Activated naive CD8-positive, alpha-beta T cell treated with anti-CD3 and anti-CD28 coated beads for 36 hours (primary cell): ENCODE data around the gene LTBP2. TPM values are rescaled to one million over a fixed set of nuclear protein-coding genes. Genes with fewer than 3 reads are reported as not detected.

Experiments
- DNase-seq: peaks from one replicate; pipeline ENCODE4 v3.0.0; 2021
- H3K27ac Mint-ChIP-seq: one replicate; pipeline ENCODE4 v1.8.0; 2022; ENCODE audit warnings: mild to moderate bottlenecking, moderate library complexity, mixed read lengths
- H3K27me3 Mint-ChIP-seq: one replicate; pipeline ENCODE4 v1.8.0; 2022; ENCODE audit warnings: mild to moderate bottlenecking, mixed read lengths
- H3K36me3 Mint-ChIP-seq: one replicate; pipeline ENCODE4 v1.8.0; 2021; ENCODE audit warnings: mild to moderate bottlenecking, mixed read lengths
- H3K4me1 Mint-ChIP-seq: one replicate; pipeline ENCODE4 v1.8.0; 2021; ENCODE audit warnings: mixed read lengths
- H3K4me3 Mint-ChIP-seq: one replicate; pipeline ENCODE4 v1.8.0; 2022; ENCODE audit warnings: mild to moderate bottlenecking, moderate library complexity, mixed read lengths
- H3K9me3 Mint-ChIP-seq: one replicate; pipeline ENCODE4 v1.8.0; 2022; ENCODE audit warnings: mixed read lengths
- total RNA-seq, 2 experiments: library from RNA; stranded (reverse); gene quantifications; one replicate each; pipeline ENCODE4 v1.2.3, GENCODE V29; 2021

LTBP2 gene
- total RNA-seq, 2 experiments from 2014 or later, result 0.06 to 0.10 TPM

DNA sequence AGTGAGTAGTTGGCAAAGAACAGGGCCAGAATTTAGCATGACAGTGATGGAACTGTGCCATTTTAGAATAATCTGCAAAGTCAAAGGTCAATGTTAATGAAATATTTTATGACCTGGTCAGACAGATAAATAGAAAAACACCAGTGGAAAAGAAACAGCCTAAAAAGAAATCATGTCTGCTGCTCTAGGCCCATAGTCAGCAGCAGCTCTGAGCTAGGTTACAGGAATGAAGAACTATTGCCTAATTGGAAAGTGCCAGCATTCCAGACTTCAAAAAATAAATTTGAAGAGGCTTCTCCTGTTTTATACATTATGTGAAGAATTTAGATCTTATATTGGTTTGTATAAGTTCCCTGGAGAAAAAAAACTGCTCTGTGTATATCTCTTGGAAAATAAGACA lies 128.7 kb downstream of the LTBP2 start:
- H3K9me3 Mint-ChIP-seq, result no peaks in the 10 kb centered on the region
- no peak for DNase-seq
- H3K27me3 Mint-ChIP-seq, result no peaks in the 10 kb centered on the region
- H3K27ac Mint-ChIP-seq, result no peak overlapping the region
- no peaks in the 10 kb centered on the region for H3K36me3 Mint-ChIP-seq
- no peaks in the 10 kb centered on the region for H3K4me1 Mint-ChIP-seq
- no peak overlapping the region for H3K4me3 Mint-ChIP-seq

DNA sequence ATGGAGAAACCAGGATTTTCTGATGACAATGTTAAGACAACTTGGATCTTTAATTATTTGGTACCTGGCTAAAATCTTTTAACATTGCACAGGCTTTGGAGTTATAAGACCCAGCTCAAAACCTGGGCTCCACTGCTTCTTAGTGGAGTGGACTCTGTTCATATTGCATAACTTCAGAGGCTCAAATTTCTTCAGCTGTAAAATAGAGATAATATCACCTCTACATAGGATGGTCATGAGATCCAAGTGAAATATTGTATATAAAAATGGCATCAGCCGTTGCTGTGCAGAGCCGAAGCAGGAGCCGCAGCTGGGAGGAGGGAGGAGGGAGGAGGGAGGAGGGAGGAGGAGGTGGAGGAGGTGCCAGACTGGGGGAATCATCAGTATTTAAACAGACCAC lies 129.5 kb downstream of the LTBP2 start:
- H3K36me3 Mint-ChIP-seq, result peaks cover 1% of the 10 kb centered on the region
- H3K27me3 Mint-ChIP-seq, result no peaks in the 10 kb centered on the region
- no peaks in the 10 kb centered on the region for H3K4me1 Mint-ChIP-seq
- no peak for DNase-seq
- H3K27ac Mint-ChIP-seq, result no peak overlapping the region
- H3K9me3 Mint-ChIP-seq, result no peaks in the 10 kb centered on the region
- H3K4me3 Mint-ChIP-seq, result no peak overlapping the region

DNA sequence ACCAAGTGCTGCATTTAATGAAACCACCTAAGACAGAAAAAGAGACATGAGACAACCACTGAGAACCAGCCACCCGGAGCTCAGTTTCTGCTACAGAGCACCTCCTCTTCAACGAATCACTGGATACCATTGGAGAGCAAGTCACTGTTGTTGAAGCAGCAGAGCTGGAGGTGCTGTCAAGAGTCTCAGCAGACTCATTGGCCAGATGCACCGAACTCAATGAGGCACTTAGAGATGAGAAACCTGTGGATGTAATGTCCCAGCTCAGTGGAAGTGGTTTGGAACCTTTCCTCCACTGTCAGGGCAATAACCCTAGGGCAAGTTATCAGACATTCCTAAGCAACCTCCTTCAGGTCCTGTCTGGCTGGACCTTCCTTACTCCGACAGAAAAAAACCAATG lies 132.0 kb downstream of the LTBP2 start:
- Mint-ChIP-seq H3K9me3 (no peaks in the 10 kb centered on the region), H3K27me3 (no peaks in the 10 kb centered on the region), H3K27ac (no peak overlapping the region), H3K4me3 (no peak overlapping the region), H3K4me1 (no peaks in the 10 kb centered on the region), H3K36me3 (peaks cover 1% of the 10 kb centered on the region)
- no peak for DNase-seq

DNA sequence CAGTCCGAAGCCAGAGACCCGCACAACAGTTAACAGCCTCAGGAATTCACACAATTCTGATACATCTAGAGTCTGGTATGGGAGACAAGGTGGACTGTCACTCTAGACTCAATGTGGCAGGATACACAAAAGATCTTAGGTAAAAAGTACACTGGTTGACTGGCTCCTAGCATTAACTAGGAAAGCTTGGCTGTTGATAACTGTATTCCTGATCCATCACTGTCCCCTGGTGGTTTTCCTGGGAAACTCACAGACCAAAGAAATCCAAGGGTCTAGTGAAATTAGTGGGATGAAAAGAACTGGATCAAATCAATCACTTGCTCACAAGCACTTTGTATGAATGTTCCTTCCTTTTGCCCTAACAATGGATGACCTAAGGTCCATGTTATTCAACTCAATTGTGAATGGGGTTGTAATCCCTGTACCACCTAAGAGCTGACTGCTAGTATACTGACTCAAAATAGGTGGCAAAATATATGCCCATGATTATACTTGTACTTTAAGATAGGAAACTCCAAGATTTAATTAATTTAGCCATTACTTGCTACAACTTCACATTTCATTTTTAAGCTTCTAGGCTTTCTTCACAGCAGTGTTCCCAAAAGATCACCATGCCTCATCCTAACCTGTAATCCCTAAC lies 132.9 kb downstream of the LTBP2 start:
- no peaks in the 10 kb centered on the region for H3K27me3 Mint-ChIP-seq
- H3K4me3 Mint-ChIP-seq, result no peak overlapping the region
- H3K9me3 Mint-ChIP-seq, result no peaks in the 10 kb centered on the region
- H3K27ac Mint-ChIP-seq, result no peak overlapping the region
- no peak for DNase-seq
- H3K4me1 Mint-ChIP-seq, result no peaks in the 10 kb centered on the region
- H3K36me3 Mint-ChIP-seq, result peaks cover 3% of the 10 kb centered on the region

DNA sequence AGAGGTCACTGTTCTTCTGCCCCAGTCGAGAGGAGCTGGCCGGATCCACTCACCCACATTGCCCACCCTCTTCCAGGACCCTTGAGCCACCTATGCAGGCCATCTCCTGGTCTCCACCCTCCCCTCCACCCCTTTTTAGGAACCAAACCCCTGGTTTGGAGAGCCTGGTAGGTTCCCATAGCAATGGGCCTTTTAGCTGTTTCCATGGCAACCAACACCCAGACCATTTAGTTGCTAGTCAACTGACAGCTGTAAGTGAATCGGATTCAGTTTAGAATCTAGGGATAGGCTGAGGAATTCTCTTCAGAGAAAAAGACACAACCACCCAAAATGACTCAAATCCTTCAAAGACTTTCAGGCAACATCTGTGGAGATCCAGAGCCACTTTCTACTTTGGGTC lies 135.4 kb downstream of the LTBP2 start:
- no peak overlapping the region for H3K27ac Mint-ChIP-seq
- H3K9me3 Mint-ChIP-seq, result no peaks in the 10 kb centered on the region
- no peaks in the 10 kb centered on the region for H3K4me1 Mint-ChIP-seq
- no peaks in the 10 kb centered on the region for H3K27me3 Mint-ChIP-seq
- peaks cover 3% of the 10 kb centered on the region for H3K36me3 Mint-ChIP-seq
- no peak for DNase-seq
- no peak overlapping the region for H3K4me3 Mint-ChIP-seq

DNA sequence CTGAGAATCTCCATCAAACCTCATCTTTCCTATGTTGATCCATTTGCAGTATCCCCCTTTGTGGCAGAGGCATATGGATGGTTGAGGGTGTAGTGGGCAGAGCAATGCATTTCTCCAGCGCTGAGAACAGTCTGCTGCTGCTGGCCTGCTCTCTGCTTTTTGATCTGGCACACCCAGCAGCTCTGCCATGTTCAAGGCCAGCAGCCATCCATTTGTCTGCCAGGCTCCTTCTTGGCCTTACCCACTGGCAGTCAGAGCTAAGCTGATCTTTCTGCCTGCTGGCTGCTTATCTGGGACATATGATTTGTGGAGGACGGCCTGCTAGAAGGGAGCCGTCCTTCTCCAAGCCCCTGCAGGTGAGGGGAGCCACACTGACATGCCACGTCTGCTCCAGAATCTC lies 135.9 kb downstream of the LTBP2 start:
- H3K36me3 Mint-ChIP-seq, result peaks cover 3% of the 10 kb centered on the region
- DNase-seq, result no peak
- H3K9me3 Mint-ChIP-seq, result no peaks in the 10 kb centered on the region
- no peak overlapping the region for H3K27ac Mint-ChIP-seq
- H3K4me3 Mint-ChIP-seq, result no peak overlapping the region
- no peaks in the 10 kb centered on the region for H3K27me3 Mint-ChIP-seq
- no peaks in the 10 kb centered on the region for H3K4me1 Mint-ChIP-seq

DNA sequence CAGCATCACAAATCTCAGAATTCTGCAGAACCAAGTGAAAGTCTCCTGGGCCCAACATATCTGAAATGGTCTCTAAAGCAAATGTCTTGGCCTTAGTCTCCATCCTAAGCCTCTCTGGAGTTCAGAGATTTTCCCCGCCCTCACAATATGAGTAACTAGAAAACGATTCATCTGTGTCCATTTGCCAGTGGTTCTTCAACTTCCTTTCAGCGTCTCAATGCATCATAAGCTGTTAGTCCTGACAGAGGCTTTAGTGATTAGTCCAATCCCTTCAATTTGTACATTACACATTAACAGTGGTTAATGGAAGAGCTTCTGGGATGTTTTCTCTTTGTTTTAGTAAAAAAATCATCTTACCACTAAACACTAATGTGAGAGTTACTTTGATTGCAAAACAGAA lies 136.4 kb downstream of the LTBP2 start:
- no peak for DNase-seq
- Mint-ChIP-seq H3K27me3 (no peaks in the 10 kb centered on the region), H3K9me3 (no peaks in the 10 kb centered on the region), H3K27ac (no peak overlapping the region), H3K4me1 (no peaks in the 10 kb centered on the region), H3K4me3 (no peak overlapping the region), H3K36me3 (peaks cover 3% of the 10 kb centered on the region)

DNA sequence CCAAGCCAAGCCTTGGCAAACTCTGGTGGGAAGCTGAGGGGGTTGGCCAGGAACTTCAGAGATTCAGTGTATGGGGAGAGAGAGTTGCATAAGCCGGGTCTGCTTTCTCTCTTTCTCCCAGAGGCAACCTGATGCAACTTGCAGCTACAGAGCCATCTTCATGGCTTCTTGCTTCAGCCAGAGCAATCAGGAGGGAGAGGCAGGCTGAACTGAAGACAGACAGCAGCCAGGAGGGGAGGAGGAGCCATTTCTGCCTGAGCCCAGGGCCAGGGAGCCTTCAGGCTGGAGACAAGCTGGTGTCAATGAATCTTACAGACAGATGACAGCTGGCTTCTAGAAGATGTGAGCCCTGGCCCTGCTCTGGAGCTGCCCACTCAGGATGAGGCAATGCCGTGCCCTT lies 137.7 kb downstream of the LTBP2 start:
- DNase-seq, result no peak
- Mint-ChIP-seq H3K27ac (no peak overlapping the region), H3K4me3 (no peak overlapping the region), H3K36me3 (peaks cover 3% of the 10 kb centered on the region), H3K4me1 (no peaks in the 10 kb centered on the region), H3K9me3 (no peaks in the 10 kb centered on the region), H3K27me3 (no peaks in the 10 kb centered on the region)

DNA sequence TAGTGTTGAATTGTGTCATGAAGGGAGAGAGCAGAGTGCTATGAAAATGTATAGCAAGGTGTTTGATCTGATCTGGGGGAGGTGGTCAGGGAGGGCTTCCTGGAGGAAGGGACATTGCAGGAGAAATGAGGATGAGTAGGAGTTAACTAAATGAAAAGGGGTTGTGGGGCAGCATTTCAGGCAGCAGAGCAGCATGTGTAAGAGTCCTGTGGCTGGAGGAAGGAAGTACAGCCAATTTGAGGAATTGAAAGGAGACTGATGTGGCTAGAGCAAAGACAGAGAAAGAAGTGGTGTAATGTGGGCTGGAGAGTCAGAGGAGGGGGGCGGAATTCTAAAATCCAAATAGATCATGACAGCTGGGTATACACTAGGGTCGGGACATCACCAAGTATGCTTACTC lies 139.4 kb downstream of the LTBP2 start:
- DNase-seq, result no peak
- Mint-ChIP-seq H3K27ac (no peak overlapping the region), H3K4me3 (no peak overlapping the region)

DNA sequence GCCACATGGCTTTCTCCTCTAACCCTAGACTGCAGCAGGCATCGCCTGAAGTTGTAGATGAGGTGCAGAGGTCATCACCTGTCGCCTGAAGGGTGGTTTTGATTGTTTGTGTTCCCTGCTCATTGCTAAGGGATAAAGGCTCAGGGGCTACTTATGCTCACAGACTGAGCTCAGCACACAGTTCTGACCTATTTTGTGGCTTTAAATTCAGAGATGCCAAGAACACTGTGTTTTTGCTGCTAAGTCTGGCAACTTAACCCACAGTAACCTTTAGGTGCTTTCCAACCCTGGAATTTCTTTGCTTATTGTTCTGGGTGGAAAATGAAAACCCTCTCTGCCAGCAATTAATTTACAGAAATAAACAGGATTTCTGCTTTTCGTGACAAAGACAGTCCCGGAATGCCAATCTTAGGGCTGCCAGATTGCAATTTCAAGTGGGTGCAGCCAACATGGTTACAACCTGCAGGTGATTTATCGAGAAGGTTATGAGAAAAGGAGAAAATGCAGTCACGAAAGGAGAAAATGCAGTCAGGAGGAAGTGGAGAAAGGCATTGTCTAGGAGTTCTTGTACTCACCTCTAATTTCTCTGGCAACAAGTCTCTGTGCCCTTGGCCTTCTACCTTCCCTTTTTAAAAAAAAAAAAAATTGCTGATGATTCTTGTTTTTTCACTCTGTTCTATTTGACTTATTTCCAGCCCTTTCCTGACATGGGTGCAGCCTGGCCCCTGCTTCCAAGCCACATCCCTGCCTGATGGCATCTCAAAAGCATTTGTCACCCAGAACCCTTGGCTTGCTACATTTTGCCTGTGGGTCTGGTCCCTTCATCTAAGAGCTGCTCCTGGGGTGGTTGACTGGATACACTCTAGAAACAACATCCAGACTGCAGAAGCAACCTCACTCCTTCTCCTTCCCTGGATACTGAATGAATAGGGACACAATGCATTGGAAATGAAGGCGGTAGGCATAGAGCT lies 142.2 kb downstream of the LTBP2 start:
- Mint-ChIP-seq H3K4me1 (no peaks in the 10 kb centered on the region), H3K27me3 (no peaks in the 10 kb centered on the region), H3K4me3 (no peak overlapping the region), H3K36me3 (peaks cover 2% of the 10 kb centered on the region), H3K27ac (no peak overlapping the region), H3K9me3 (no peaks in the 10 kb centered on the region)
- DNase-seq, result no peak

More for the DNA sequence above, 139.4 kb downstream of the LTBP2 start:
- peaks cover 2% of the 10 kb centered on the region for H3K36me3 Mint-ChIP-seq
- H3K9me3 Mint-ChIP-seq, result no peaks in the 10 kb centered on the region
- no peaks in the 10 kb centered on the region for H3K27me3 Mint-ChIP-seq
- H3K4me1 Mint-ChIP-seq, result no peaks in the 10 kb centered on the region

DNA sequence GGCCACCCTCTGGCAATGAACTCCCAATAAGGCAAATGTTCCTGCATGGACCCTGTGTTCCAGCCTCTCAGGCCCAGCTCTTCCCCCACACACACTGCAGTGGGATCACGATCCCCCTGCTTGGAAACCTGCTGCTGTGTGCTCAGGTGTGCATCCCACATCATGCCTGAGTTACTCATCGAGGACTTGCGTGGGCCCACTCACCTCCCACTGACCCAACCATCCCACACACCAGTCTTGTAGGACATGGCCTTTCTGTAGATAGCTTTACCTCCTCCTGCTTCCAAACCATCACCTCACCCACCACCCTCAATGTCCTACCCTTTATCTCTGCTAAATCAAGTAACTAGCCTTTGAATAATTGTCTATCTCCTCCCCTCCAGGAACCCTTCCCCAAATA lies 143.5 kb downstream of the LTBP2 start:
- H3K4me3 Mint-ChIP-seq, result no peak overlapping the region
- no peaks in the 10 kb centered on the region for H3K9me3 Mint-ChIP-seq
- no peaks in the 10 kb centered on the region for H3K36me3 Mint-ChIP-seq
- H3K4me1 Mint-ChIP-seq, result no peaks in the 10 kb centered on the region
- no peak for DNase-seq
- no peaks in the 10 kb centered on the region for H3K27me3 Mint-ChIP-seq
- no peak overlapping the region for H3K27ac Mint-ChIP-seq

DNA sequence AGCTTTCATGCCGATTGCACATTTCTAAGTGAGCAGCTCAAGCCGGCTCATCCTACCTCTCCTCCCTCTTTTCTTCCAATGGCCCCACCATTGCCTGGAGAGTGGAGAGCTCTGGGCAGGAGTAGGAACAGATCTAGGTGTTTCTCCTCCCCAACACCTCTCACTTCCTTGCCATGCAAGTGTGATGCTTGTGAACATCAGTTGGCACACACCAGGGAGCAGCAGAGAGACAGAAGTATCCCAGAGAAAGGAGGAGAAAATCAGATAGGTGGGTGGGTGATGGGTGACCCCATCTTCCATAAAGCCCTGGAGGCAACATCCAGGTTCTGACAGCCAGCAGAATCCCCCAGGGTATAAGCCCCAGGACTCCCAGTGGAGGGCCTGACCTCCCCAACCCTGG lies 146.7 kb downstream of the LTBP2 start:
- Mint-ChIP-seq H3K4me1 (no peaks in the 10 kb centered on the region), H3K4me3 (no peak overlapping the region), H3K27me3 (peaks cover 5% of the 10 kb centered on the region), H3K27ac (no peak overlapping the region), H3K9me3 (no peaks in the 10 kb centered on the region), H3K36me3 (no peaks in the 10 kb centered on the region)
- DNase-seq, result no peak

DNA sequence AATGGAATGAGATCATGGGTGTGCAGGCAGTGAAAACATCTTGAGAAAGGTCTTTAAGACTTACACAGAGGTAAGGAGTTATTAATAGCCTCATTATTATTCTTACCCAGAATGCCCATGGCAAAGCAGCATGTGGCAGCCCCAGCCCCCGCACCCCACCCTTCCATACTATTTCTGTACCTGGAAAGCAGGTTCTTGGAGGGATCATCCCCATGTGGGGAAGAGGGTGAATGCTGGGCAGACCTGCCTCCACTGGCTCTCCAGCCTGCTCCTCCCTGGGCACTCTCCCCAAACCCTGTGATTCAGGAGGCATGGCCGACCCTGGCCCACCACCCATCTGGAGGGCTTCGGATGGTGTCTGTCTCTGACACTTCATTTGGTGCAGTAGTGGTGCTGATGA lies 147.3 kb downstream of the LTBP2 start:
- Mint-ChIP-seq H3K27ac (no peak overlapping the region), H3K4me1 (no peaks in the 10 kb centered on the region), H3K27me3 (peaks cover 6% of the 10 kb centered on the region), H3K4me3 (no peak overlapping the region), H3K36me3 (no peaks in the 10 kb centered on the region), H3K9me3 (no peaks in the 10 kb centered on the region)
- DNase-seq, result no peak

DNA sequence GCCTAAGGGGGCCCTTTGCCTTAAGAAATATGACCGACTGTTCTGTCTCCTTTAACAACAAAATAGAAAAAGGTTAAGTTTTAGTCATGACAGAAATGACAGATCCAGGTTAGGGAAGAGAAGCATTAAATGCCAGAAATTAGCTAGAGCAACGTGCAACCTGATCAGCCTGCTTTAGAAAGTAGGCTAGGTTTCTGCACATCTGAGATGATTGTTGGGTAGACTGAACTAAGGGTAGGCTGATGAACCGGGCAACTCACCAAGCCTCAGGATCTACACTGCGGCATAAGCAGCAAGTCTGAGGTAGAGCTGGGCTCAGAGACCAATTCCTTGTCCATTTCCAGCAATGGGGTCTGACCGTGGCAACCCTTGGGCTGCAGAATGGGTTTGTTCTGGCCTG lies 148.3 kb downstream of the LTBP2 start:
- no peaks in the 10 kb centered on the region for H3K4me1 Mint-ChIP-seq
- H3K36me3 Mint-ChIP-seq, result no peaks in the 10 kb centered on the region
- H3K9me3 Mint-ChIP-seq, result no peaks in the 10 kb centered on the region
- DNase-seq, result no peak
- no peak overlapping the region for H3K27ac Mint-ChIP-seq
- H3K27me3 Mint-ChIP-seq, result peaks cover 6% of the 10 kb centered on the region
- H3K4me3 Mint-ChIP-seq, result no peak overlapping the region

DNA sequence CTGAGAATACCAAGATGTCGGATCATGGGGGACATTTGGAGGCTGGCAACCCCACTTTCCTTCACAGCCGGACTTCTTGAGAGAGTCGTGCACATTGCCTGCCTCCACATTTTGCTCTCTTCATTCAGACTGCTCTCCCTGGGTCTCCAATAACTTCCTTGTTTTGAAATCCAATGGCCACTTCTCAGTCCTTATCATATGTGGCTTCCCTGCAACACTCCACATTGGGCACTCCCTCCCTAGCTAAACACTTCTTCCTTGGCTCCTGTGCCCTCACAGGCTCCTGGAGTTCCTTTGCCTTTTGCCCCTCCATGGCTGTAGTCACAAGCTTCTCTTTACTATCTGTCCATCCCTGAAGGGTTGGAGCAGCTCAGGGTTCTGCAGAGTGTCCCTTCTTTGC lies 149.0 kb downstream of the LTBP2 start:
- H3K27me3 Mint-ChIP-seq, result peaks cover 6% of the 10 kb centered on the region
- DNase-seq, result no peak
- H3K27ac Mint-ChIP-seq, result no peak overlapping the region

DNA sequence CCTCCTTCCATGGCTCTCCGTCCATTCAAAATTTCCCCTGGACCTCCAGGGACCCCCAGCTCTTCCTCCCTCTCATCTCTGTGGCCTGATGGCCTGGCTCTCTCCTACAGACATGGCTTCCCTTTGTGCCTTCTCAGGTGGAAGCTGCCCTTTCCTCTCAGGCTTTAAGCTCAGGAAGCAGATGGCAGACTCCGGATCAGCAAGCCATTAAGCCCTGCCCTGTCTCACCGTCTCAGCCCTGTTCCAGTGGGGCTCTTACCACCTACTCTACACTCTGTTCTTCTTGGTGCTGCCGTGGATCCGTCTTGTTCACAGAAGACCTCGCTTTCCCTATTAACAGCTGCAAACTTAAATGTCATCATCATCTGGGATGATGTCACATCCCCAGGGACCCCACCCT lies 152.1 kb downstream of the LTBP2 start:
- Mint-ChIP-seq H3K9me3 (no peaks in the 10 kb centered on the region), H3K27ac (no peak overlapping the region), H3K36me3 (no peaks in the 10 kb centered on the region), H3K27me3 (peaks cover 6% of the 10 kb centered on the region), H3K4me1 (no peaks in the 10 kb centered on the region), H3K4me3 (no peak overlapping the region)
- no peak for DNase-seq

More for the DNA sequence above, 149.0 kb downstream of the LTBP2 start:
- Mint-ChIP-seq H3K4me3 (no peak overlapping the region), H3K9me3 (no peaks in the 10 kb centered on the region), H3K36me3 (no peaks in the 10 kb centered on the region), H3K4me1 (no peaks in the 10 kb centered on the region)
